HG03139 (cell line): ENCODE measurements around the gene MAGI2.
"Not testable (repeated sequence)": the region's sequence is repeated elsewhere in the genome, so short reads cannot be mapped to it uniquely, and the experiment has no call there.

Experiments
- ATAC-seq: cut with Tn5 transposase; IDR thresholded peaks from one replicate; pipeline ENCODE4 v1.9.1; 2021; ENCODE audit not compliant: unreplicated experiment

Gene MAGI2

GRCh38 chr7:78578686-78579085 is 874.8 kb downstream of the MAGI2 start:
- no peak for ATAC-seq

- ATAC-seq, result not testable (repeated sequence)
Observed at GRCh38 chr7:78577174-78577952, 876.1 kb downstream of the MAGI2 start.

- ATAC-seq, result no peak
Observed at GRCh38 chr7:78576236-78576635, 877.2 kb downstream of the MAGI2 start.

DNA sequence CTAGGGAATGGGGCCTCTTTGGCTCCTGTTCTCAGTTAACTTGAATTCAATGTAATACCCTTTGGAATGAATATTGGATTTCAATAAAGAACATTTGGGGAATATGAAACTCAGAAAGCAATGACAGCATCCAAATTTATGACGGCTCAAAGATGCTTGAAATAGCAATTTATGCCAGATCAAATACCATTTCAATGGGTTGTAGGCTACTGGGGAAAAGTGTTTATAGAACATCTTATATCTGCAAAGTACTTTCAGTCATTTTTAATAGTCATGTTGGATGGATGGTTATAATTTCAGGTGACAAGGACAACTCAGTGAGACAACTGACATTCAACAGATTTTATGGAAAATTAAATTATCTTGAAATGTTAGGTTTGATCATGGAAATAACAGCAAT is 882.2 kb downstream of the MAGI2 start:
- ATAC-seq, result no peak

DNA sequence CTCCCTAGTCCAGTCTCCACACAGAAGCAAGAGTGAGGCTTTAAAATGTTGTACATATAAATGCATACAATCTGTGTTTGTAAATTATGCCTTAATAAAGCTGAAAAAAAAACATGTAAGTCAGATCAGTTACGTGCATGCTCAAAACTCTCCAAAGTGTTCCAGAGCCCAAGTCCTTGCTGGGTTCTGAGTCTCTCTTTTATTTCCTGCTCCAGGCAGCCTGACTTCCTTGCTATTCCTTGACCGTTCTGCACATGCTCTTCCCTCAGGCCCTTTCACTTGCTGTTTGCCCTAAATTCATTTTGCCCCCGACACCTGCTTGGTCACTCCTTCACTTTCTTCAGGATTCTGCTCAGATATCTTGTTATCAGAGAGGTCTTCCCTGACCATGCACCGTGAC is 884.8 kb downstream of the MAGI2 start:
- ATAC-seq, result no peak

GRCh38 chr7:78567836-78568235 is 885.6 kb downstream of the MAGI2 start:
- ATAC-seq, result no peak

- ATAC-seq, result no peak
Observed at GRCh38 chr7:78565784-78566183, 887.7 kb downstream of the MAGI2 start.

DNA sequence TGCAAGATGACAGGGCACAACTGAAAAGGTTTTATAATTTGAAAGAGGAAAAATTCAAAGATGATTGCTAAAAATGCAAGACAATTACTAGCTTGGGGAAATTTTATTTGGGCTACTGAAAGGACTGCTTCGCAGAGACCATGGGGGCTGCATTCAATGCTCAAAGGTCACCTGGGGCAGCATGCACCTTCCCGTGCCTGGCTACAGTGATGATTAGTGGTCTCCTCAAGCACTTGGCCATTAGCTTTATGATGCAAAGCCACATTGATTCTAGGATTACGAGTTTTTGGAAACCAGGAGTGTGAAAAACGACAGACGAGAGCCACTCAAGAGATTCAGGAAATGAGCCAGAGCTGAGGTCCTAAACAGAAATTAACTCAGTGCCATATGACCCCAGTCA is 890.3 kb downstream of the MAGI2 start:
- no peak for ATAC-seq

- ATAC-seq, result no peak
Observed at GRCh38 chr7:78562191-78562590, 891.3 kb downstream of the MAGI2 start.

- no peak for ATAC-seq
Observed at GRCh38 chr7:78558566-78558965, 894.9 kb downstream of the MAGI2 start.

GRCh38 chr7:78543976-78544375 is 909.5 kb downstream of the MAGI2 start:
- ATAC-seq, result no peak

DNA sequence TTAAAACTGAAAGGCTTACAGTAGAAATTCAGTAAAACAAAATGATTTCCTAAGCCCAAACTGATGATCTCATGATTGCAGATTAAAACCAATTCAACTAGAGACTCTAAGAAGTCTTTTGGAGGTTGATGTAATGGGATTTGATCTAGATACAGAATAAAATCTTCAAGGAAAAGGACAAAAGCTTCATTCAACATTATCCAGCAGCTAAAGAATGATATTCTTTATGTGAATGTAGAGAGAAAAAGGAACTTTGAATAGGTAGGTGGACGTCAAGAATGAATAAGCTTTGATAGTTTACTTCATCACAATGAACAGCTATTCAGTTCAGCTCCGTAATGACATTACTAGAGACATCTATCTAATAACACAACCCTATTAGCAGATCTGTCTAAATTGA is 910.5 kb downstream of the MAGI2 start:
- ATAC-seq, result no peak

- no peak for ATAC-seq
Observed at GRCh38 chr7:78542541-78542940, 910.9 kb downstream of the MAGI2 start.

DNA sequence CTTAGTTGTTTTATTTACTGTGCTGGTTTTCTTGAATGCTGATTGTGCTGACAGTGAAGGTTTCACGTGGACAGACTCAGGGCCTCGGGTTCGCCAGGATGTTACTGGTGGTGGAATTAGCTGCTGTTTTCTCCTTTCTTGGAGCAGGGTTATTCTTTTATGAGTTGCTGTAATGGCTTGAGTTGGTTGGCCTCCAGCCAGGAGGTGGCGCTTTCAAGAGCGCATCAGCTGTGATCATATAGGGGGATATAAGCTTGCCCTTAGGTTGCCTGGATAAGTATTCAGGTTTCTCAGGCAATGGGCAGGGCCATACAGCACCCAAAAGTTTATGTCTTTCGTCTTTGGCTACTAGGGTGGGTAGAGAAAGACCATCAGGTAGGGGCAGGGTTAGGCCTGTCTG is 913.6 kb downstream of the MAGI2 start:
- no peak for ATAC-seq

DNA sequence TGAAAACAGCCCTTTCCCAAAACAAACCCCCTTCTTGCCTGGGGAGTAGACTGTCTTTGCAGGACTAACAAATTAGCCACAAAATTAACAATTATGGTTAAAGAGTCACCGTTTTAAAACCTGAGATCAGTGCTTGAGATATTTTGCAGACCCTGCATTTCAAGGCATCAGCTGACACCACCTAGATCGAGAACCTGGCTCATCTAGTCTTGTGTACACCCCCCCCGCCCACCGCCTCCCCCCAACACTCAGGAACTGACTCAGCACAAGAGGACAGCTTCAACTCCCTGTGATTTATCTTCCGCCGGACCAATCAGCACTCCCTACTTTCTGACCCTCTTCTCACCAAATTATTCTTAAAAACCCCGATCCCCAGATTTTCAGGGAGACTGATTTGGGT is 917.8 kb downstream of the MAGI2 start:
- ATAC-seq, result no peak

DNA sequence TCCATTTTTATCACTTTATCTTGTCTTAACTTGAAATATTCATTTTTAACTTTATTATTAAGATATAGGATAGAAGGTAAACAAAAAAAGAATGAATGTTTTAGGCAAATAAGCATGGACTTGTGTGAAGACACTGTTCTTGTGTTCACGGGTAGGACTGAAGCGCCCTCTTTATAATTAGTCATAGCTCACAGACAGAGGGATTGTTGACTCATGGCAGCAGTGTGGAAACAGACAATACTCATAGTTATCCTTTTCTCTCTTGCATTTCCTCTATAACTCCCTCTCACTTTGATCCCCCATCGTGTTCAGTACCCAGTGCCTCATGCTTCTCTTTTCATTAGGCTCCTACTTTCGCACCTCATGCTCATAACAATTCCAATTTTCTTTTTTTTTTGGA is 923.1 kb downstream of the MAGI2 start:
- ATAC-seq, result no peak

GRCh38 chr7:78529392-78529791 is 924.1 kb downstream of the MAGI2 start:
- ATAC-seq, result no peak

DNA sequence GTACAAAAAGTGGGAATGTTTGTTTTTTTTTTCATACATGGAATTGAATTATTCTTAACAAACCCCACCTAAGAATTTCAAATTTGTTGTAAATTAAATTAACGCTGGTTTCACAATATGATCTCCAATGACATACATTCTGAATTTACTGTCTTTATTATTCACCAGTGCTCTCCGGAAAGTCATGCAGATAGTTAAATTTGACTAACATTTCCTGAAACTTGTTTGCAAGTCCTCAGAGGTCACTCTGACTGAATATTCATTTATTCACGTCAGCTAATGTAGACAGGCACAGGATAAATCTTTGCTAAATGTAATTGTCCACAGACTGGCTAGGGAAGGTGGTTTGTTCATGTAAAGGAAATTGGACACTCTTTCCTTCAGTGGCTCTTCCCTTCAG is 924.5 kb downstream of the MAGI2 start:
- ATAC-seq, result no peak

DNA sequence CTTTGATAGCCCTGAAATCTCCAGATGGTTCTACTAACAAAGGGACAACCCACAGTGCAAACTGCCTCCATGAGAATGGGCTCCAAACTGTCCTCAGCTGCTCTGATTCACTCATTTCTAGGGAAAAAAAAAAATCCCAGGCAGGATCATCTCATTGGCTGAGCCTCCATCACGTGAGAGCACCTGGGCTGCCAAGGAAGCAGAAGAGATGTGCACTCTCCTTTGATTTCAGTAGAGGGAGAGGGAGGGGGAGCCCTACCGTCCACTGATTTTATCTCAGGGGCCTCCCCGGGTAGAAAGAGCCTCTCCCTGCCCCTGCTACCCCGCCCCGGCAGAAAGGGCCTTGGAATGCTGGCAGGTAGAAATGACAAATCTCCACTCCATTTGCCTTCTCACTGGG is 929.5 kb downstream of the MAGI2 start:
- ATAC-seq, result no peak

- ATAC-seq, result no peak
Observed at GRCh38 chr7:78521961-78522360, 931.5 kb downstream of the MAGI2 start.

DNA sequence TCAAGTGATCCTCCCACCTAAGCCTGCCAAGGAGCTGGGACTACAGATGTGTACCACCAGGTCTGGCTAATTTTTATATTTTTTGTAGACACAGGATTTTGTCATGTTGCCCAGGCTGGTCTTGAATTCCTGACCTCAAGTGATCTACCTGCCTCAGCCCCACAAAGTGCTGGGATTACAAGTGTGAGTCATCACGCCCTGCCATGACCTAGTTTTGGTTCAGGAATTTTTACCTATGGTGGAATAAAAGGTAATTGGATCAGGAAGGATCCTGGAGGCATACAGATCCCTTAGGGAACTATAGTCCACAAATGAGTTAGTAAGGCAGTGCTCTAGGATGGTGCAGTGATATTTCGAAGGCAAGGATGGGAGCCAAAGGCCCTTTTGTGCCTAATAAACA is 937.0 kb downstream of the MAGI2 start:
- no peak for ATAC-seq

DNA sequence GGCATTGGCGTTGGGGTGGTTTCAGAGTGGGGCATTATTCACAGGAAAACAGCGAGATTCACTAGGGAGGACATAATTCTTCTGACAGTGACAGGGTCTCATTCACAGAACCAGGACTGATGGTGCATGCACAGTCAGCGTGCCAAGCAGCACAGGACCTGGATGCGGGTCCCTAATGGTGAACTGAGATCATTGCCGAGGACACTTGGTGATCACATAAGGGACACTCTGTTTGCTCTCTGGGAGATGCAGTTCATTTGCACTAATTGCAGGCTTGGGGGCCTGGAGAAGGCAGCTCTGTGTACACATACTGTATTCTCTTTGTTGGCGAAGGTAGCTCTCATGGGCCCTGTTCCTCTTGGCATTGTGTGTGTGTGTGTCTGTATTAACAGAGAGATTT is 938.8 kb downstream of the MAGI2 start:
- ATAC-seq, result no peak

GRCh38 chr7:78510580-78511188 is 942.8 kb downstream of the MAGI2 start:
- ATAC-seq, result no peak
